H9 (cell line): ENCODE results near the gene CDK8. TPM values are rescaled to one million over a fixed set of nuclear protein-coding genes. Genes with fewer than 3 reads are reported as not detected.

Experiments used
- DNase-seq: peaks from one replicate; pipeline ENCODE4 v3.0.0-alpha.2; 2017
- H2AFZ ChIP-seq: one replicate; pipeline ENCODE4 v1.6.1; 2013; ENCODE audit warnings: mild to moderate bottlenecking, low read length, control low read depth, moderate library complexity
- H2AK5ac ChIP-seq: 2 replicates; pipeline ENCODE4 v1.6.1; 2013; ENCODE audit warnings: low read length, control low read depth, mixed read lengths; ENCODE audit not compliant: insufficient read length
- H2BK120ac ChIP-seq: one replicate; pipeline ENCODE4 v1.6.1; 2013; ENCODE audit warnings: low read depth, mild to moderate bottlenecking, low read length, control low read depth, inconsistent platforms; ENCODE audit not compliant: poor library complexity, severe bottlenecking
- H2BK12ac ChIP-seq: 2 replicates; pipeline ENCODE4 v1.6.1; 2013; ENCODE audit warnings: low read length, control low read depth, mixed read lengths, low read depth; ENCODE audit not compliant: insufficient read length
- H2BK15ac ChIP-seq: 2 replicates; pipeline ENCODE4 v1.6.1; 2013; ENCODE audit warnings: low read depth, low read length, control low read depth
- H2BK20ac ChIP-seq: one replicate; pipeline ENCODE4 v1.6.1; 2013; ENCODE audit warnings: low read depth, mild to moderate bottlenecking, low read length, control low read depth, inconsistent platforms; ENCODE audit not compliant: poor library complexity, severe bottlenecking
- H2BK5ac ChIP-seq: 2 replicates; pipeline ENCODE4 v1.6.1; 2013; ENCODE audit warnings: low read length, control low read depth, mixed read lengths; ENCODE audit not compliant: insufficient read length
- H3K14ac ChIP-seq: 2 replicates; pipeline ENCODE4 v1.6.1; 2013; ENCODE audit warnings: low read length, control low read depth; ENCODE audit not compliant: insufficient read depth
- H3K18ac ChIP-seq: 2 replicates; pipeline ENCODE4 v1.6.1; 2013; ENCODE audit warnings: low read depth, mild to moderate bottlenecking, mixed read lengths, low read length, control low read depth; ENCODE audit not compliant: insufficient read length
- H3K23ac ChIP-seq: 2 replicates; pipeline ENCODE4 v1.6.1; 2013; ENCODE audit warnings: low read length, control low read depth, mixed read lengths, low read depth; ENCODE audit not compliant: insufficient read length
- H3K23me2 ChIP-seq: 2 replicates; pipeline ENCODE4 v1.6.1; 2013; ENCODE audit warnings: low read depth, mild to moderate bottlenecking, mixed read lengths, low read length, control low read depth; ENCODE audit not compliant: insufficient read length, poor library complexity, severe bottlenecking
- H3K27ac ChIP-seq: 2 replicates; pipeline ENCODE4 v1.5.1; 2013; ENCODE audit warnings: low read length, control low read depth, mixed read lengths, low read depth; ENCODE audit not compliant: insufficient read length
- H3K27me3 ChIP-seq: 2 replicates; pipeline ENCODE4 v1.6.1; 2013; ENCODE audit warnings: low read length, control low read depth, inconsistent platforms; ENCODE audit not compliant: insufficient read depth
- H3K4ac ChIP-seq: 2 replicates; pipeline ENCODE4 v1.6.1; 2013; ENCODE audit warnings: low read depth, mild to moderate bottlenecking, control low read depth, inconsistent platforms, low read length, moderate library complexity
- H3K4me1 ChIP-seq: 2 replicates; pipeline ENCODE4 v1.6.1; 2013; ENCODE audit warnings: low read length, control low read depth, inconsistent platforms; ENCODE audit not compliant: insufficient read depth
- H3K4me2 ChIP-seq: 2 replicates; pipeline ENCODE4 v1.6.1; 2013; ENCODE audit warnings: low read length, control low read depth, mixed read lengths; ENCODE audit not compliant: insufficient read length, insufficient read depth
- H3K56ac ChIP-seq: 2 replicates; pipeline ENCODE4 v1.6.1; 2013; ENCODE audit warnings: low read depth, mild to moderate bottlenecking, mixed read lengths, low read length, control low read depth; ENCODE audit not compliant: insufficient read length
- H3K79me1 ChIP-seq: 2 replicates; pipeline ENCODE4 v1.6.1; 2013; ENCODE audit warnings: low read depth, mild to moderate bottlenecking, moderate library complexity, low read length, control low read depth, inconsistent platforms; ENCODE audit not compliant: insufficient read depth, poor library complexity, severe bottlenecking
- H3K79me2 ChIP-seq: 2 replicates; pipeline ENCODE4 v1.6.1; 2013; ENCODE audit warnings: low read length, control low read depth, inconsistent platforms; ENCODE audit not compliant: insufficient read depth
- H3K9ac ChIP-seq: 2 replicates; pipeline ENCODE4 v1.6.1; 2013; ENCODE audit warnings: low read length, control low read depth, mixed read lengths; ENCODE audit not compliant: insufficient read length; ENCODE audit errors: extremely low read depth
- H3K9me3 ChIP-seq: one replicate; pipeline ENCODE4 v1.6.1; 2013; ENCODE audit warnings: low read depth, low read length, inconsistent platforms; ENCODE audit not compliant: control insufficient read depth
- H3T11ph ChIP-seq: one replicate; pipeline ENCODE4 v1.6.1; 2013; ENCODE audit warnings: mild to moderate bottlenecking, low read length, control low read depth, inconsistent platforms
- H4K20me1 ChIP-seq: one replicate; pipeline ENCODE4 v1.6.1; 2013; ENCODE audit not compliant: control insufficient read depth, insufficient read length, insufficient read depth
- H4K5ac ChIP-seq: 2 replicates; pipeline ENCODE4 v1.6.1; 2013; ENCODE audit warnings: low read depth, mild to moderate bottlenecking, mixed read lengths, low read length, control low read depth; ENCODE audit not compliant: insufficient read length
- H4K8ac ChIP-seq: replicated peaks from 2 replicates; pipeline ENCODE4 v1.6.1; 2013; ENCODE audit warnings: low read length, control low read depth, mixed read lengths, low read depth; ENCODE audit not compliant: insufficient read length
- H4K91ac ChIP-seq: 2 replicates; pipeline ENCODE4 v1.6.1; 2013; ENCODE audit warnings: low read depth, mild to moderate bottlenecking, moderate library complexity, mixed read lengths, low read length, control low read depth; ENCODE audit not compliant: insufficient read length
- H3K27ac Mint-ChIP-seq, 3 experiments: 2 replicates in 2 of 3; 3 replicates in 1 of 3; pipeline ENCODE4 v1.8.0; 2020 to 2021; ENCODE audit warnings: mixed read lengths in 3 of 3, mild to moderate bottlenecking in 1 of 3, moderate library complexity in 1 of 3
- H3K27me3 Mint-ChIP-seq: 2 replicates; pipeline ENCODE4 v1.8.0; 2021; ENCODE audit warnings: low read depth, mild to moderate bottlenecking, moderate library complexity, mixed read lengths
- H3K36me3 Mint-ChIP-seq, 3 experiments: 2 replicates in 2 of 3; 3 replicates in 1 of 3; pipeline ENCODE4 v1.8.0; 2020 to 2021; ENCODE audit warnings: low read depth in 3 of 3, mixed read lengths in 3 of 3; ENCODE audit not compliant: insufficient read depth in 1 of 3
- H3K4me1 Mint-ChIP-seq, 2 experiments: 2 replicates each; pipeline ENCODE4 v1.8.0; 2020; ENCODE audit warnings: mixed read lengths in 2 of 2
- H3K4me3 Mint-ChIP-seq, 2 experiments: 2 replicates in 1 of 2; 3 replicates in 1 of 2; pipeline ENCODE4 v1.8.0; 2020 to 2021; ENCODE audit warnings: mild to moderate bottlenecking in 2 of 2, mixed read lengths in 2 of 2, moderate library complexity in 1 of 2
- H3K9me3 Mint-ChIP-seq, 2 experiments: 2 replicates in 1 of 2; 3 replicates in 1 of 2; pipeline ENCODE4 v1.8.0; 2020; ENCODE audit warnings: mild to moderate bottlenecking in 2 of 2, mixed read lengths in 2 of 2, moderate library complexity in 1 of 2
- WGBS: extraction: QIAGEN DNeasy Blood & Tissue Kit; methylation state at CpG from one replicate; pipeline ENCODE4 v1.1.7; 2013; ENCODE audit warnings: missing lambda C conversion rate, low lambda C conversion rate, mixed read lengths; ENCODE audit not compliant: insufficient read length; ENCODE audit errors: extremely low coverage; 5-methylcytosine and 5-hydroxymethylcytosine counted together
- total RNA-seq: library from RNA; stranded (reverse); gene quantifications from 2 replicates; pipeline ENCODE4 v1.2.1, GENCODE V29; 2021
- TF ChIP-seq, protein P1 (sequence below): fragments of 200-600 bp; sonication (generic); conservative IDR thresholded peaks from 3 replicates; pipeline ENCODE4 v1.8.0; 2021; ENCODE audit warnings: antibody characterized with exemption, mild to moderate bottlenecking

Gene CDK8
- total RNA-seq, 1 experiment from 2014 or later = 18.1 TPM

DNA sequence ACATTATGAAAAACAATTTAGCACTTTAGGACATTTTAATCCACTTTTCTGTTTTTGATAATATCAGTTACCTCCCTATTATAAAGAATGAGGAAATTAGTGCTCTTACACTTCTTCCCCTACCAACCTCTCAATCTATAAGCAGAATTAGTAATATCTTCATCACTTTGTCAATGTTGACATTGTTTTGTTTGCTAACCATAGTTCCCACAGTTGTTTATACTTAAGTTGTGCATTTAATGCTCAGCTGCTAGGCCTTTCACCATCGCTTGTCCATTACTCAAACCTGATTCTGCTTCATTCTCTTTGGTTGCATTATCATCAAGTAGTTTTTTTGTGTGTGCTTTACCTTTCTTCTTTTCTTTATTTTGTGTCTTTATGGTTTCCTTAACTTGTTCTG, 132.1 kb downstream of the CDK8 start:
- Histone ChIP-seq H2AFZ (no peak overlapping the region), H3K56ac (no peak overlapping the region), H3K18ac (no peak overlapping the region), H3K27ac (no peak overlapping the region), H4K5ac (no peak overlapping the region), H2BK20ac (no peak overlapping the region), H3T11ph (no peak overlapping the region), H2BK5ac (no peak overlapping the region), H3K79me2 (no peaks in the 10 kb centered on the region), H3K79me1 (no peaks in the 10 kb centered on the region), H3K23me2 (no peaks in the 10 kb centered on the region), H4K20me1 (no peaks in the 10 kb centered on the region), H3K4me2 (no peak overlapping the region), H3K4ac (no peak overlapping the region), H3K23ac (no peak overlapping the region), H3K27me3 (no peaks in the 10 kb centered on the region), H2BK12ac (no peak overlapping the region), H3K9me3 (no peaks in the 10 kb centered on the region), H2BK120ac (no peak overlapping the region), H3K4me1 (no peaks in the 10 kb centered on the region), H3K9ac (no peak overlapping the region), H4K8ac (no peak overlapping the region), H4K91ac (no peak overlapping the region), H2BK15ac (no peak overlapping the region), H3K14ac (no peak overlapping the region), H2AK5ac (no peak overlapping the region)
- Mint-ChIP-seq H3K27ac (no peak overlapping the region), H3K36me3 (peaks cover 2 to 25% (median 11%) of the 10 kb centered on the region in 3 experiments; a peak in 5 of 7 replicates), H3K4me3 (no peak overlapping the region), H3K4me1 (no peaks in the 10 kb centered on the region), H3K9me3 (no peaks in the 10 kb centered on the region), H3K27me3 (no peaks in the 10 kb centered on the region)
- no peak for DNase-seq
- TF ChIP-seq, protein P1, sequence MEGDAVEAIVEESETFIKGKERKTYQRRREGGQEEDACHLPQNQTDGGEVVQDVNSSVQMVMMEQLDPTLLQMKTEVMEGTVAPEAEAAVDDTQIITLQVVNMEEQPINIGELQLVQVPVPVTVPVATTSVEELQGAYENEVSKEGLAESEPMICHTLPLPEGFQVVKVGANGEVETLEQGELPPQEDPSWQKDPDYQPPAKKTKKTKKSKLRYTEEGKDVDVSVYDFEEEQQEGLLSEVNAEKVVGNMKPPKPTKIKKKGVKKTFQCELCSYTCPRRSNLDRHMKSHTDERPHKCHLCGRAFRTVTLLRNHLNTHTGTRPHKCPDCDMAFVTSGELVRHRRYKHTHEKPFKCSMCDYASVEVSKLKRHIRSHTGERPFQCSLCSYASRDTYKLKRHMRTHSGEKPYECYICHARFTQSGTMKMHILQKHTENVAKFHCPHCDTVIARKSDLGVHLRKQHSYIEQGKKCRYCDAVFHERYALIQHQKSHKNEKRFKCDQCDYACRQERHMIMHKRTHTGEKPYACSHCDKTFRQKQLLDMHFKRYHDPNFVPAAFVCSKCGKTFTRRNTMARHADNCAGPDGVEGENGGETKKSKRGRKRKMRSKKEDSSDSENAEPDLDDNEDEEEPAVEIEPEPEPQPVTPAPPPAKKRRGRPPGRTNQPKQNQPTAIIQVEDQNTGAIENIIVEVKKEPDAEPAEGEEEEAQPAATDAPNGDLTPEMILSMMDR = no peak
- no CpG with 5 or more reads among the region's 1 CpG for WGBS
